Umbilical cord (tissue), 2 donors: ENCODE data around the gene ACER1. TPM values are rescaled to one million over a fixed set of nuclear protein-coding genes. Genes with fewer than 3 reads are reported as not detected.
"Not testable (repeated sequence)": the region's sequence is repeated elsewhere in the genome, so short reads cannot be mapped to it uniquely, and the experiment has no call there.

ENCODE experiments used
- DNase-seq: peaks from one replicate; pipeline ENCODE4 v3.0.0-alpha.2; 2015; ENCODE audit warnings: low spot score
- total RNA-seq: library from RNA; depleted of rRNA; stranded (reverse); fragments of >200 nt; gene quantifications from one replicate; pipeline ENCODE4 v1.2.3, GENCODE V29; 2014; ENCODE audit warnings: low replicate concordance; ENCODE audit not compliant: insufficient read depth

Gene ACER1
- total RNA-seq, 1 donor from 2014 or later: not detected

GRCh38 chr19:6288737-6289136, 44.7 kb downstream of the ACER1 start:
- DNase-seq: no peak

GRCh38 chr19:6287269-6287885, 46.0 kb downstream of the ACER1 start:
- DNase-seq: no peak

GRCh38 chr19:6286676-6287075, 46.7 kb downstream of the ACER1 start:
- no peak for DNase-seq

GRCh38 chr19:6282393-6282792, 51.0 kb downstream of the ACER1 start:
- DNase-seq: not testable (repeated sequence)

GRCh38 chr19:6279931-6280591, 53.4 kb downstream of the ACER1 start, which contains the start of gene MLLT1:
TSS of gene MLLT1 (minus strand) at chr19:6279975. CDS start at chr19:6279784, 191 bp downstream.
- DNase-seq: peak; percentile 98

GRCh38 chr19:6279620-6279930, 53.8 kb downstream of the ACER1 start:
- DNase-seq: no peak

GRCh38 chr19:6278740-6279619, 54.4 kb downstream of the ACER1 start:
- DNase-seq: no peak

GRCh38 chr19:6278051-6278450, 55.4 kb downstream of the ACER1 start:
- DNase-seq: no peak

GRCh38 chr19:6276447-6276846, 57.0 kb downstream of the ACER1 start:
- peak; percentile 93 for DNase-seq

GRCh38 chr19:6275170-6275744, 58.2 kb downstream of the ACER1 start:
- DNase-seq: no peak

GRCh38 chr19:6274756-6275155, 58.7 kb downstream of the ACER1 start:
- no peak for DNase-seq

GRCh38 chr19:6273701-6274601, 59.5 kb downstream of the ACER1 start:
- peak; percentile 78 for DNase-seq

- no peak for DNase-seq
Observed at GRCh38 chr19:6272913-6273600, 60.4 kb downstream of the ACER1 start.

GRCh38 chr19:6272411-6272791, 61.0 kb downstream of the ACER1 start:
- DNase-seq: no peak

GRCh38 chr19:6271721-6272410, 61.5 kb downstream of the ACER1 start:
- DNase-seq: peak; percentile 90

- DNase-seq: no peak
Observed at GRCh38 chr19:6271251-6271650, 62.2 kb downstream of the ACER1 start.

GRCh38 chr19:6270822-6271221, 62.6 kb downstream of the ACER1 start:
- DNase-seq: no peak

- DNase-seq: no peak
Observed at GRCh38 chr19:6270076-6270745, 63.2 kb downstream of the ACER1 start.

- DNase-seq: no peak
Observed at GRCh38 chr19:6269101-6269886, 64.1 kb downstream of the ACER1 start.
